ENCODE measurements around the gene FSTL4.
"Not testable (repeated sequence)": the region's sequence is repeated elsewhere in the genome, so short reads cannot be mapped to it uniquely, and the experiment has no call there.

Gene FSTL4

DNA sequence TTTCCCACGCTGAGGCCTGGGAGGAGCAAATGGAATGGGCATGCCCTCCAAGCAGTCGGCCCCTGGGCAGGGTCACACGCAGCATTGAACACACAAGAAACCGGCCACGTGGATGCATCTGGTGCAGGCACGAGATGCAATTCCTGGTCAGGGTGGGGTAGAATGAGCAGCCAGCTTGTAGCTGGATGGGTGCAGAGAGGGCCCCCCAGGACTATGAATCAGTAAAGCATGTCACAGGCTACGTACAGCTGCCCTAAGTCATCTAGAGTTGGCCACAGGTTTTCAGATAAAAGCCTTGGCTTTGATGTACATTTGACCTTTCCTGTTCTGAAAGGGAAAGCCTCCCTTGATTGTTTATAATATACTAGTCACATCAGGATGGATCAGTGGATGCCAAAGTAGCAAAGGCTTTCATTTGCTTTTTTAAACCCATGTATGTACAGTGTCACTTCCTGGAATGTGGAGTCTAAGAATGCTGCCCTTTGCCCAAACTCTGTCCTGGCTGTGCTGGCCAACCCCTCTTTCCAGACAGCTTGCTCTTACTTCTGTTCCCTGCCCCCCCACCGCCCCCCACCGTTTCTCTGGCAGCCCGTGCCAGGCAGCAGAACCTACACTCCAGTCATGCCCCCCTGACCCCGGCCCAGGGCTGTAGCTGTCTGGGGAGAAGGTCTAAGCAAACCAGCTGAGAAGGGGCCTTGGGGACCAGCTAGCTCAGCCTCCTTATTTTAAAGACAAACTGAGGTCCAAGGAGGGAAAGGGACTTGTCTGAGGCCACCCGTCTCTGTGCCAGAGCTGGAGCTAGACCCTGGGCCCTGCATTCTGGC is 391.3 kb downstream of the FSTL4 start:
- no peak for DNase-seq

DNA sequence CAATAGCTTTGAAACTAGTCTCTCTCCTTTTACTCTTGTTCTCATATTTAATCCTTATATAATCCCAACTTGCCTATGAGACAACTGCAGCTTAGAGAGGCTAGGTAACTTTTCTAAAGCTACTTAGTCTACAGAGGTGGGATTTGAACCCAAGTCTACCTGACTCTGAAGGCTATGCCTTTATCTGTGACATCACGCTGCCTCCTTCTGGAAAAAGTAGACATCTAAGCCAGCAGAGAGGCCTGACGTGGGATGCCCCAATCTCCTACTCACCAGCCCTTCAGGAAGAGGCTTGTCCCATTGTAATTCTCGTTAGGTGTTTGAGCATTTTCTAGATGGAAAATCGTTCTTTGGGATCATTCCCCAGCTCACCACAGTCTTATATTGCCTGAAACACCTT is 393.0 kb downstream of the FSTL4 start:
- no peak for DNase-seq

DNA sequence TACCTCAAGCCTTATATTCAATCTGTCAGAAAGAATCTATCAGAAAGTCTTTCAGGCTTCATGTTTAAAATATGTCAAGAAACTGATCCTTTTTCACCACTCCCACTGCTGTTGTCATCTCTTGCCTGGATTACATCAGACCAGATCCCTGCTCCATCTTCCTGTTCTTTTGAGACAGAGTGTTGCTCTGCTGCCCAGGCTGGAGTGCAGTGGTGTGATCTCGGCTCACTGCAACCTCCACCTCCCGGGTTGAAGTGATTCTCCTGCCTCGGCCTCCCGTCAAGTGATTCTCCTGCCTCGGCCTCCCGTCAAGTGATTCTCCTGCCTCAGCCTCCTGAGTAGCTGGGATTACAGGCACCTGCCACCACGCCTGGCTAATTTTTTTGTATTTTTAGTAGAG is 396.2 kb downstream of the FSTL4 start:
- not testable (repeated sequence) for DNase-seq

DNA sequence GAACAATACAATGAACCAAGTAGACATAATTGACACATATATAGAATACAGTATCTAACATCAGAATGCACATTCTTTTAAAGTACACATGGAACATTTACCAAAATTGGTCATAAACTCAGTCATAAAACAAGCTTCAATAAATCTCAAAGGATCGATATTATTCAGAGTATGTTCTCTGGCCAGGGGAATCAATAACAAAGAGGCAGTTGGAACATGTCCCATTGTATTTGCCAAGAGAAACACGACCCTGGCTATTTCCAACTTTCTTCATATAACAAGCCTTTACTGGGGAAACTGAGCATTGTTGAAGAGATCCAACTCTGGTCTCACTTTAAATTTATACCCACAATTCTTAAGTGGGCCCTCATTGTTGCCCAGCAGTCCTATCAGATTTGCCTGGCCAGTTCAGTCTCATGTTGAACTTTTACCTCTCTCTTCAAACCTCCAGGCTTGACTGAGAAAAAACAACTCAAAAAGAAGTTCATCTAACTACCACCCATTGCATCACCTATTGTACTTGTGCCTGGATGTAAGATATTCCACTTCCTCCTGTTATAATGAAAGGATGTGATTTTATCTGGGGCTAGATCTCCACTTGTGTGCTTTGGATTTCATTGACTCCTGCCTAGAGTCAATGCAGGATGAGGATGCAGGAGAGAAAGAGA is 398.1 kb downstream of the FSTL4 start:
- no peak for DNase-seq

DNA sequence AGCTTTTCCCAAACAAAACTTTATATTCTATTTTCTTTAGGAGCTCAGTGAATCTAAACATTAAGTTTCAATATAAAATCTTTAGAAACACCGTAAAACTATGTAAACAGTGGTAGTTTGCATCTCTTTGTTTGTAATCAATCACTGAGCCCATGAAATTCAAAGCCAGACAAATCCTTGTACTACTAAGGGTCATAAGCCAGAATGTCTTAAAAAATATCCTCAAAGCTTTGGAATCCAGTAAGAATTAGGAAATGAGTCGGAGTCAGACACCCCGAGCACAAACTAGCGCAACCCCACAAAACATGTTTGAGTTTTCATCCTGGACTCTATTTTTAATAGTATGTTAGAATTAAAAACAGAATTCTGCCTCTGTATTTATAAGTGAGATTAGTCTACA is 406.7 kb downstream of the FSTL4 start:
- no peak for DNase-seq

DNA sequence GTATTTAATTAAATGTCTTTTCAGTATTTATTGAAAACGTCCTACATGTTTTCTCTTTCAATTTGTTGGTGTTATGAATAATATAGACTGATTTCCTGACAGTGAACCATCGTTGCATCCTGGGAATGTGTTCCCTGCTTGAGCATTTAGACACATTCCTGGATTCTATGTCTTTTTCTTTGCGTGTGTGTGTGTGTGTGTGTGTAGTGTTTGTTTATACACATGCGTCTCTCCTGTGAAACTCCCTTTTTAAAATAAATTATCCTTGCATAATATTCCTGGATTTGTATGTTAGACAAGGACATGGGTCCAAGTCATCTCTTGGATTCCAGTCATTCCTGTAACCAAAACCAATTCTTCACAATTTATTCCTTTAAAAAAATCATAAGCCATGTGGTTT is 407.1 kb downstream of the FSTL4 start:
- DNase-seq, result no peak

DNA sequence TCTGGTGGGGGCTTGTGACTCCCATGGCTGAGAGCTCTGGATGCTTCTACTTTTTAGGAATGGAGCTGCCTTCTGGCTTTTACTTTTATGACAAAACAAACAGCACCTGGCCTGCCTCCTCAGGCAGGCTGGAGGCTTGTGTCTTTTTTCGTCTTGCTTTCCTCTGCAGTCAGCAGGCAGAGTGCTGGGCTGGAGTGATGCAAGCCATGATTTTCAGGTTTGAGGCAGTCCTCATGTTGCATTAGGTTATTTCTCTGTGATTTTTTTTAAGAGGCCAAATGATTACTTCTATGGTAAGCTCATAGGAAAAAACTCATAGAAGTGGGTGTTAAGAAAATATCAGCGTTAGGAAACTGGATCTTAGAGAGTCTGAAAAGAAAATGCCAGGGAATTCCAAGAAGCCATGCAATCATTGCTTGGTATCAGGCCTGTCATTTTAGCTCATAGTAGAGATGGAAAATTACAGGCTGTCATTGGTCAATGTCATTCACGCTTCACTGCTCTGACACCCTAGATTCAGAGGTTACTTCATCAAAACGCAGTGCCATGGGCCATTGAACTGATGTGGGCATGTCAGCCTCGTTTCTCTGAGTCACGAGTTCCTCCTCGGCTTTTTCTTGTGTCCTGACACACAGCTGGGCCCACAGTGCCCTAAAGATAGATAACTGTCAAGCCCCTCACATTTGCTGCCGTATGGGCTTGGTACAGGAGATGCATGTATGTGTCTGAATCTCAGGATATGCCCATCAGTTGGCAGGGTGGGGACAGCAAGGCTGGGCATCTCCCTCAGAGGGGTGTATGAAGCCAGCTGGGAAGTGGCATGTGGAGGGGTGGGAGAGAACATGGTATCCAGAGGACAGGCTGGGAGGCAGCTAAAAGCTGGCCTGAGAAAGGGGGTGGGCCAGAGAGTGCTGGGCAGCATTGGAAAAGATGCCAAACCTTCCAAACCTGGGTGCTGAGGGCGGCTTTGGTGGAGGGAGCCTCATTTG is 408.7 kb downstream of the FSTL4 start:
- DNase-seq, result no peak

DNA sequence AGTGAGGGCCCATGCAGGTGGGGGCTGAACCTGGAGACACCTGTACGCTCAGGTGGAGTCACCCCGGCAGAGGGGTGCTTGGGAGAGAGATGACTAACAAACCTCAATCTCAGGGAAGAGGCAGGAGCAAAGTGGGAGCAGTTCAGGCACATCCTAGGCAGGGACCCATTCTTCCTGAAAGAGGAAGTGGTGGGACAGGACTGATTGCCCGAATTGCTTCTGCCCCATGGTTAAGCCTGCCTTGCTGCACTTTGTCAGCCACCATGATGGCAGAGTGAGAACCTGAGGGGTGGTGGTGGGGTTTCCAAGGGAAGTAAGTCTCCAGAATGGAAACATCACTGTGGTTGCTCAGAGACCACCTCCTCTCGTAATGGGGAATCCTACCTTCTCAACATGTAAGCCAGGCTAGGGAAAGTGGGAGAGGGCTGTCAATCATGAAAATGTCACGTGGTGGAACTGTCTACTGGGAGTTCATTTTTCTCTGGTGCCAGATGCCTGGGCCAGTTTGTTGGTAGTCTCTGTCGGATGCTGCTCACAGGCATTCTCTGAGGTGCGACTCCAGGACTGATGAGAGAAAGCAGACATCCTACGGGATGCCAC is 410.2 kb downstream of the FSTL4 start:
- DNase-seq, result no peak

DNA sequence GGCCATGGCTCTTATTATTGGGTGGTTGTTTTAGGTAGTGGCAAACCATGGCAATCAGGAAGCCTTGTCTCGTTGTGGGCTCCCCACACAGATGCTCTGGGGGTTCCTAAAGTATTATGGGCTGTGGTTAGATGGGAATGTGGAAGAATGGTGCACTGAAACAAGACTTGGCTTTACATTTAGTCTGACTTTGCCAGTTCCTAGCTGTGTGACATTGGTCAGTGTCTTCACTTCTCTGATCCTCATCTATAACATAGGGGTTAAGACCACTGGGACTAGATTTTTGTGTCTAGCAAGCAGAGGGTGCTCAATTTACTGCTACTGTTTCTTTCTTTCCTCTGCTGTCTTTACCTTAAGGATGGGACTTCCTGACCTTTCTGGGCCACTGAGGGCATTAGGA is 411.0 kb downstream of the FSTL4 start:
- DNase-seq, result no peak

DNA sequence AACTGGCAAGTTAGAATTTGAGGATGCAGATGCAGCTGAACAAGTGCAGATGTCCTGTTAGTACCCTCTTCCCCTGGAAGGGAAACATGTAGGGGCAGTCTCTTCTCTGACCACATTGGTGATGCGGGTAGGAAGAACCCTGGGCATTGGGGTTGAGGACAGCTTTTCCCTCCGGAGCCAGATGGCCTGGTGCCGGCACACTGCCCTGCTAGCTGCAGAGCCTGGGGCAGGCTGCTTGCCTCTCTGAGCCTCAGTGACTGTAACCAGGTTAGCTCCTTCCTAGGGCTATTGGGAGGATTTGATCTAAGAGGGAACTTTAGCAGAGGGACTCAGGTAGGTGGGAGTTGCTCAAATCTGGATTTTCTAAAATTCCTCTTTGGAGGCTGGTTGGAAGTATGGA is 412.1 kb downstream of the FSTL4 start:
- DNase-seq, result no peak

DNA sequence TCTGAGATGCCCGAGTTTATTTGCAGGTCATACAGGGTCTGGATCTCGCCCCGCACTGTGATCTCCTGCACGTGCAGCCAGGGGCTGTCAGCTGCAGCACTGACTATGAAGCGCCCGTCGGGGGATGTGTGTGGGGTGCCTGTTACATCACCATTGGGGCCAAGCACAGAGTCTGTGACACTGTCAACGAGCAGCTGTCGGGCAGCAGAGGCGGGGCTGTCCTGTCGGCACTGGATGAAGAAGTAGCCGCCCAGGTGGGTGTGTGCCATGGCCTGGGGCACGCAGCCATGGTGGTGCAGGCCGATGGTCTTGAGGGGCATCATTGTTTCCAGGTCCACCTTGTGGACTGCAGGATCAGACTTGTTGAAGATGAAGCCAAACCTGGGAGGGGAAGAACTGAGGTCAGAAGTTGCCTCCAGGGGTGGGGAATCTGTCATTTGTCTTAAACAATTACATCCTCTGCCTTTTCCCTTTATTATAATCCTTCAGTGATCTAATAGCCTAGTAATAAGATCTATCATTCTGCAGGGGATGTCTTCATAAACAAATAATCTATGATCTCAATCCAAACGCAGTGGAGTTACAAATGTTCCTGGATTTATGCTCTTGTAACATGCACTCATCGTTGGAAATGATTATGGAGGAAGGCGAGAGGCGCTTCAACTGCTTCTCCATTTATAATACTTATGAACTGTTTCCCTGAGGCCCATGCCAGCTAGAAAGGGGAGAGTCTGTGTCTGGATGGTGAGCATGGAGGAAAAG is 412.7 kb downstream of the FSTL4 start:
- DNase-seq, result no peak

DNA sequence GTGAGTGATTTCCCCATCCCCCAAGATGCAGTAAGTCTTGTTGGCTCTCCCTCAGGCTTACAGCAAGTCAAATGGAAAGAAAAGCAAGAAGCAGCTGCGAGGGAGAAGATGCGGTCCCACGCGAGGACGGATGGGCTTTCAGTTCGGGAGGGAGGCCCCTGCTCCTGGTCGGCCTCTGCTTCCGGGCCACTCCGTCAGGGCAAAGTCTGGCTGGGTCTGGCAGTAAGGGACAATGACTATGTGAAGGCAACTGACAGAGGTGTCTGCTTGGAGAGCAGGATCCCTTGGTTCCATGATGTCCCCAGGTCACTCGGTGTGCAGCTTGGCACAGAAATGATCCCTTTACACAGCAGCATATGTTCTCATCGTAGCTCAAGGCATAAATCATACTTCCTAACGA is 413.8 kb downstream of the FSTL4 start:
- DNase-seq, result no peak

DNA sequence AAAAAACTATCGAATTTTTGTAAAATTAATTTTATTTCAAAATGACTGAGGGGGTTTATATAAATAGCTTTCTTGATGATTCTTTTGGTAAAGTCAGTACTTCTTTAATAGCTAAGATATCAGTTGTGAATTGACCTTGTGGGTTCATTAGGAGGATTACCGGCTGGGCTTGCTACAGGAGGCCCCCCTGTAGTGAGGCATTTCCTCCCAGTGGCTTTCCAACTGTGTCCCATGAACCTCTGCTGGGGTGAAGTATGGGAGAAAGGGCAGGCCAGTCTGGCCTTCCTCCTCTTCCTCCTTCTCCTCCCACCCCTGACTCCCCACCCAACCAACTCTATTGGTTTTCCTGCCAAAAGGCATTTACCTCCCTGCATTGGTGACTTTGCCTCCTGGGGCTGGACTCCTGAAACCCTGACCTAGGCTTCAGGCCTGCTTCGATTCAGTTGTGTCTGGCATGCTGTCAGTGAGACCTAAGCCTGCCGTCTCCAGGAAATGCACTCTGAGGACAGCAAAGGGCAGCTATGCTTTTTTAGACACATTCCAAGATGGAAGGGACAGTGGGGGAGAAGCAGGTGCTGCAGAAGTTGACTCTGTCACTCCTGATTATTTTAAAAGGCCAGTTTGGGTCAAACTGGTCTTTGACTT is 415.8 kb downstream of the FSTL4 start:
- no peak for DNase-seq

DNA sequence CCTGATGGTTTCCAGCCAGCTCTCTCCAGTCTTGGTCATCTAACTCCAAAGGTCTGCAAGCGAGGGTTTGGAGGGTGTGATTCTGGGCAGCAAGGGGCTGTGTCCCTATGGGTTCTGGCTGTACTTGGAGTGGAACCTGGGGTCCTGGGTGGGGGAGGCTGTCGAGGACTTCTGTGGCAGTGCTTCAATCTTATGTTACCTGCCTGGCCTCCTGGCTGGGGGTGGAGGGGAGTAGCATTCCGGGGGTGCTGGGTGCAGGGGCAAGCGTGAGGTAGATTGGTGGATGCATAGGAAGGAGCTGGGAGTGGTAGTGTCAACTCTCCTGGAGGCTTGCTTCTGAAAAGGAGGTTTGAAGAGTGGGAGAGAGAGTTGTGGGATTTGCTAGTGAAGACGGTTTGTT is 417.1 kb downstream of the FSTL4 start:
- DNase-seq, result no peak

DNA sequence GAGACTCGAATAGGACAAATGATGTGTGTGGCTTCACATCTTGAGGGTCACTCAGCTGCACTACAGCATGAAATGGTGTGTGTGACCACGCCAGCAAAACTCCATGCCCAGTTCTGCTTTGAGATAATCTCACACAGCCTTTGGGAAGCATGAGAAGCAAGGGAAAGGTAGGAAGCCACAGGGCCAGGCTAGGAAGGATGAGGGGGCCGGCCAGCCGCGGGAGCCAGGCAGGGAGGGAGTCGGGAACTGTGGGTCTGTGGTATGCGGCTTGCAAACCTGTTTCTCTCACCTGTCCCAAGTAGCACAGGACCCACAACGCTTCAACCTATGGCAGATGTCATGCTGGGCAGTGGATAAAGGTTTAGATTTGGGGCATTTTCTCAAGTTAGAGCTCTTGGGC is 418.5 kb downstream of the FSTL4 start:
- DNase-seq, result no peak

DNA sequence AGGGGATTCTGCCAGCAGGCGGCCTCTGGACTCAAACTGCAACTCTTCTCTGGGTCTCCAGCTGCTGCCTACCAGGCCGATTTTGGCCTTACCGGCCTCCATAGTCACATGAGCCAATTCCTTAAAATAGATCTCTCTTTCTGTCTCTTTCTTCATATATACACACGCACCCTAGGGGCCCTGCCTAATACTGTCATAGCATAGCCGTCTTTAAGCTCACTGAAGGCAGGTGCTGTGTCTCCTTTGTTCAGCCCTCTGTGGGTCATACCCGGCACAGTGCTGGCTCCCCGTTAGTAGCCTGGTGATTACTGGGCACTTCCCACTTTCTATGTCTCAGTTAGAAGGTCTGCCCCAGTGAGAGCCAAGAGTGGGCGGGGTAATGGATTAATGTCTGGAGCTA is 419.6 kb downstream of the FSTL4 start:
- no peak for DNase-seq

DNA sequence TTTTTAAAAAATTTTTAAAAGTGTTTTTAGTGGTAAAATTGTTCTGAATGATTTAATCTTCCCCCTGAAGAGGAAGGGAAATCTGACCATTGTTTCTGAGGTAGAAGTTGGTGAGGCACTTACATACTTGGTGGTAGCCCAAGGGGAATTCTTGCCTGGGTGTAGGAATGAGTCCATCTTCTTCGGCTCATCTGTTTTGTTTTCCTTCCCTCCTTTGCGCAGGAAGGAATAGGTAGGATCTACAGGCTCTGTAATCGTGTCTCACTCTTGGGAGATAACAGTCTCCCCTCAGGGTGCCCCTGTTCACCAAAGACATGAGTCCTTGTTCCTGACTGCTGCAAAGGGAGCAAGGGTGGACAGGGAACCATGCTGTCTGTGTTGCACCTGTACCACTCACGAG is 422.5 kb downstream of the FSTL4 start:
- DNase-seq, result no peak

DNA sequence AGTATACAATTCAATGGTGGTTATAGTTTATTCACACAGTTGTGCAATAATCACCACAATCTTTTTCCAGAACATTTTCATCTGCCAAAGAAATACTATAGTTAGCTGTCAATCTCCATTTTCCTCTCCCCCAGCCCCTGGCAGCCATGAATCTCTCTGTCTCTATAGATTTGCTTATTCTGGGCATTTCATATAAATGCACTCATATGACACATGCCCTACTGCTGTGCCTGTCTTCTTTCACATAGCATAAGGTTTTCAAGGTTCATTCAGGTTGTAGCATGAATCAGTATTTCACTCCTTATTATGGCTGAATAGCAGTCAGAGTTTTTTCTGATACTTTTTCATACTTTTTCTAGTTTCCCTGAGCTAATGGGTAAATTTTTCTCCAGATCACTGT is 432.9 kb downstream of the FSTL4 start:
- no peak for DNase-seq

DNA sequence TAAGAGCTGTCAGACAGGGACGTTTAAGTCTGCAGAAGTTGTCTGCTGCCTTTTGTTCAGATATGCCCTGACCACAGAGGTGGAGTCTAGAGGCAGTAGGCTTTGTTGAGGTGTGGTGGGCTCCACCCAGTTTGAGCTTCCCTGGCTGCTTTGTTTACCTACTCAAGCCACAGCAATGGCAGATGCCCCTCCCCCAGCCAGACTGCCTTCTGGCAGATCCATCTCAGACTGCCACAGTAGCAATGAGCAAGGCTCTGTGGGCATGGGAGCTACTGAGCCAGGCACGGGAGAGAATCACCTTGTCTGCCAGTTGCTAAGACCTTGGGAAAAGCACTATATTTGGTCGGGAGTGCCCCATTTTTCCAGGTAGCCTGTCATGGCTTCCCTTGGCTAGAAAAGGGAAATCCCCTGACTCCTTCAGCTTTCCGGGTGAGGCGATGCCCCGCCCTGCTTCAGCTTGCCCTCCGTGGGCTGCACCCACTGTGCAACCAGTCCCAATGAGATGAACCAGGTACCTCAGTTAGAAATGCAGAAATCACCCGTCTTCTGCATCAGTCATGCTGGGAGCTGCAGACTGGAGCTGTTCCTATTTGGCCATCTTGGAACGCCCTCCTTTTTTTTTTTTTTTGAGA is 441.5 kb downstream of the FSTL4 start:
- DNase-seq, result not testable (repeated sequence)

DNA sequence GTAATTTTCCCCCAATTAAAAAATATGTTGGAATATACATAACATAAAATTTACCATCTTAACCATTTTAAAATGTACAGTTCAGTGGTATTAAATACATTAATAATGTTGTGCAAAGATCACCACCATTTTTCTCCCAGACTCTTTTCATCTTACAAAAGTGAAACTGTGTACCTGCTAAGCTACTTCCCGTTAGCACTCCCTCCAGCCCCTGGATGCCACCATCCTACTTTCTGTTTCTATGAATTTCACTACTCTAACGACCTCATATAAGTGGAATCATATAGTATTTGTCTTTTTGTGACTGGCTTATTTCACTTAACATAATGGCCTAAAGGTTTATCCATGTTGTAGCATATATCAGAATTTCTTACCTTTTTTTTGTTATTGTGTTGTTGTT is 447.6 kb downstream of the FSTL4 start:
- no peak for DNase-seq

DNA sequence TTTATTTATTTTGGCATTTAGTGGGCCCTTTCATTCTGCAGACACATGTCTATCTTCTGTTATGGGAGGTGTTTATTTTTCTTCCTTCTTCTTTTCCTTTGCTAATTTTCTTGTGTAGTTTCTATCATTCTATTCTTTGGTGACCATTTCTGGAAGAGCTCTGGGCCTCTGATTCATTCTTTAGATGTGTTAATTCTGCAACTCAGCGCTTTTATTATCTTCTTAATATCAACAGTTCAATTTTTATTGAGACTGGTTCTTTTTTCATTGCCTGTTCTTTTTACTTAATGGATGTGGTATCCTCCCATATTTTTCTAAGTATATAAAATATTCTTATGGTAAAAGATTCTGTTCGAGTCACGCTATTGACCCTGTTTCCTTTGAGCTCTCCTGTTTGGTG is 448.5 kb downstream of the FSTL4 start:
- DNase-seq, result no peak

Data from right kidney (tissue), 1 donor.